Trophoblast cell (in vitro differentiated cells and primary cell): Measurements from ENCODE around the gene DPP6.

Source experiments
- DNase-seq, 2 donors: peaks; one replicate each; pipeline ENCODE4 v3.0.0-alpha.2; 2016
- H2AFZ ChIP-seq: 2 replicates; pipeline ENCODE4 v1.6.1; 2013; ENCODE audit warnings: low read length, moderate library complexity, mild to moderate bottlenecking; ENCODE audit not compliant: insufficient read depth, poor library complexity
- H2AK5ac ChIP-seq: 2 replicates; pipeline ENCODE4 v1.6.1; 2013; ENCODE audit warnings: mild to moderate bottlenecking, low read length
- H2BK120ac ChIP-seq: 2 replicates; pipeline ENCODE4 v1.6.1; 2013; ENCODE audit warnings: low read length, mild to moderate bottlenecking, moderate library complexity; ENCODE audit not compliant: insufficient read depth, poor library complexity
- H2BK12ac ChIP-seq: 2 replicates; pipeline ENCODE4 v1.6.1; 2013; ENCODE audit warnings: mild to moderate bottlenecking, low read length, moderate library complexity
- H2BK5ac ChIP-seq: 2 replicates; pipeline ENCODE4 v1.6.1; 2013; ENCODE audit warnings: low read length, low read depth, moderate library complexity, mild to moderate bottlenecking; ENCODE audit not compliant: poor library complexity
- H3K14ac ChIP-seq: 2 replicates; pipeline ENCODE4 v1.6.1; 2013; ENCODE audit warnings: mild to moderate bottlenecking, low read length
- H3K18ac ChIP-seq: 2 replicates; pipeline ENCODE4 v1.6.1; 2013; ENCODE audit warnings: mild to moderate bottlenecking, low read length
- H3K23ac ChIP-seq: 2 replicates; pipeline ENCODE4 v1.6.1; 2013; ENCODE audit warnings: low read length
- H3K27ac ChIP-seq: 2 replicates; pipeline ENCODE4 v1.5.1; 2013; ENCODE audit warnings: low read depth, mild to moderate bottlenecking, inconsistent platforms, low read length, moderate library complexity
- H3K27me3 ChIP-seq: 2 replicates; pipeline ENCODE4 v1.6.1; 2013; ENCODE audit warnings: inconsistent platforms, mild to moderate bottlenecking, low read length, moderate library complexity; ENCODE audit not compliant: insufficient read depth
- H3K36me3 ChIP-seq, 2 experiments: 1 replicate in 1 of 2; 2 replicates in 1 of 2; pipeline ENCODE4 v1.6.1; 2013; ENCODE audit warnings: low read length in 2 of 2, mild to moderate bottlenecking in 2 of 2, moderate library complexity in 1 of 2; ENCODE audit not compliant: insufficient read depth in 2 of 2, control insufficient read depth in 1 of 2
- H3K4ac ChIP-seq: 2 replicates; pipeline ENCODE4 v1.6.1; 2013; ENCODE audit warnings: low read depth, mild to moderate bottlenecking, low read length, moderate library complexity
- H3K4me1 ChIP-seq, 2 experiments: 1 replicate in 1 of 2; 2 replicates in 1 of 2; pipeline ENCODE4 v1.6.1; 2013; ENCODE audit warnings: low read length in 2 of 2, mild to moderate bottlenecking in 2 of 2, moderate library complexity in 1 of 2; ENCODE audit not compliant: insufficient read depth in 2 of 2, control insufficient read depth in 1 of 2
- H3K4me2 ChIP-seq: 2 replicates; pipeline ENCODE4 v1.6.1; 2013; ENCODE audit warnings: inconsistent platforms, mild to moderate bottlenecking, low read length, moderate library complexity
- H3K4me3 ChIP-seq: 2 replicates; pipeline ENCODE4 v1.5.1; 2013; ENCODE audit warnings: mild to moderate bottlenecking, low read depth, low read length, inconsistent platforms
- H3K79me1 ChIP-seq: one replicate; pipeline ENCODE4 v1.6.1; 2013; ENCODE audit warnings: low read length
- H3K79me2 ChIP-seq: 2 replicates; pipeline ENCODE4 v1.6.1; 2013; ENCODE audit warnings: low read length, mild to moderate bottlenecking; ENCODE audit not compliant: control insufficient read depth, insufficient read depth, poor library complexity
- H3K9ac ChIP-seq: 2 replicates; pipeline ENCODE4 v1.6.1; 2013; ENCODE audit warnings: mild to moderate bottlenecking, low read length
- H3K9me3 ChIP-seq: 2 replicates; pipeline ENCODE4 v1.6.1; 2013; ENCODE audit warnings: low read depth, mild to moderate bottlenecking, control low read depth, inconsistent platforms, low read length; ENCODE audit not compliant: insufficient read depth
- H4K12ac ChIP-seq: 2 replicates; pipeline ENCODE4 v1.6.1; 2013; ENCODE audit warnings: low read depth, mild to moderate bottlenecking, low read length, moderate library complexity
- H4K8ac ChIP-seq: 2 replicates; pipeline ENCODE4 v1.6.1; 2013; ENCODE audit warnings: low read depth, mild to moderate bottlenecking, low read length, moderate library complexity
- H4K91ac ChIP-seq: one replicate; pipeline ENCODE4 v1.6.1; 2013; ENCODE audit warnings: low read depth, mild to moderate bottlenecking, low read length, moderate library complexity
- WGBS: extraction: QIAGEN DNeasy Blood & Tissue Kit; methylation state at CpG from one replicate; pipeline ENCODE4 v1.1.7; 2013; ENCODE audit warnings: missing lambda C conversion rate; ENCODE audit not compliant: insufficient read length, insufficient coverage; ENCODE audit errors: extremely low coverage; 5-methylcytosine and 5-hydroxymethylcytosine counted together

The DPP6 gene

GRCh38 chr7:154942691-154943090 lies 890.5 kb downstream of the DPP6 start:
- Histone ChIP-seq H3K4me2 (no peak overlapping the region), H3K27me3 (no peaks in the 10 kb centered on the region), H2BK5ac (no peak overlapping the region), H3K27ac (no peak overlapping the region), H2AK5ac (no peak overlapping the region), H3K4ac (no peak overlapping the region), H3K79me2 (no peaks in the 10 kb centered on the region), H2BK12ac (no peak overlapping the region), H3K9me3 (no peaks in the 10 kb centered on the region), H4K8ac (no peak overlapping the region), H2AFZ (no peak overlapping the region), H3K4me1 (no peaks in the 10 kb centered on the region), H3K18ac (no peak overlapping the region), H4K91ac (no peak overlapping the region), H3K36me3 (peaks cover 11 to 19% of the 10 kb centered on the region in 2 experiments), H3K79me1 (no peaks in the 10 kb centered on the region), H3K4me3 (no peak overlapping the region), H4K12ac (no peak overlapping the region), H3K23ac (no peak overlapping the region), H3K9ac (no peak overlapping the region), H3K14ac (no peak overlapping the region), H2BK120ac (no peak overlapping the region)
- WGBS, result no CpG with 5 or more reads among the region's 2 CpGs
- no peak for DNase-seq
